Hepatocyte (in vitro differentiated cells): ENCODE data around the gene VAV2. TPM values are rescaled to one million over a fixed set of nuclear protein-coding genes. Genes with fewer than 3 reads are reported as not detected.

Source experiments
- DNase-seq: peaks from one replicate; pipeline ENCODE4 v3.0.0-alpha.2; 2016; ENCODE audit warnings: low spot score
- H2AFZ ChIP-seq: fragments of 200-600 bp; sonication (generic); 2 replicates; pipeline ENCODE4 v1.6.0; 2016; ENCODE audit warnings: antibody characterized with exemption, mild to moderate bottlenecking
- H3K27ac ChIP-seq: fragments of 200-600 bp; sonication (generic); 2 replicates; pipeline ENCODE4 v1.5.1; 2016; ENCODE audit warnings: mild to moderate bottlenecking
- H3K27me3 ChIP-seq: fragments of 200-600 bp; sonication (generic); 2 replicates; pipeline ENCODE4 v1.6.1; 2016
- H3K36me3 ChIP-seq: fragments of 200-600 bp; sonication (generic); replicated peaks from 2 replicates; pipeline ENCODE4 v1.5.1; 2016; ENCODE audit warnings: low read depth; ENCODE audit not compliant: insufficient read depth
- H3K4me1 ChIP-seq: fragments of 200-600 bp; sonication (generic); 2 replicates; pipeline ENCODE4 v1.5.1; 2016; ENCODE audit warnings: mild to moderate bottlenecking, moderate library complexity; ENCODE audit not compliant: insufficient read depth
- H3K4me2 ChIP-seq: fragments of 200-600 bp; sonication (generic); 2 replicates; pipeline ENCODE4 v1.6.0; 2016
- H3K4me3 ChIP-seq: fragments of 200-600 bp; sonication (generic); 2 replicates; pipeline ENCODE4 v1.5.1; 2016; ENCODE audit warnings: mild to moderate bottlenecking
- H3K79me2 ChIP-seq: fragments of 200-600 bp; sonication (generic); 2 replicates; pipeline ENCODE4 v1.6.0; 2017; ENCODE audit warnings: mild to moderate bottlenecking
- H3K9me2 ChIP-seq: fragments of 200-600 bp; sonication (generic); replicated peaks from 2 replicates; pipeline ENCODE4 v1.6.0; 2017; ENCODE audit warnings: mild to moderate bottlenecking; ENCODE audit not compliant: insufficient read depth
- H3K9me3 ChIP-seq: fragments of 200-600 bp; sonication (generic); 2 replicates; pipeline ENCODE4 v1.5.1; 2016; ENCODE audit warnings: low read depth, mild to moderate bottlenecking
- H4K20me1 ChIP-seq: fragments of 200-600 bp; sonication (generic); 2 replicates; pipeline ENCODE4 v1.6.0; 2016; ENCODE audit warnings: mild to moderate bottlenecking; ENCODE audit not compliant: insufficient read depth, poor library complexity, severe bottlenecking
- CTCF ChIP-seq: fragments of 200-600 bp; sonication (generic); IDR thresholded peaks from 2 replicates; pipeline ENCODE4 v1.5.1; 2016; ENCODE audit warnings: antibody characterized with exemption, mild to moderate bottlenecking; ENCODE audit not compliant: poor library complexity
- EZH2 ChIP-seq: fragments of 200-600 bp; sonication (generic); IDR thresholded peaks from 2 replicates; pipeline ENCODE4 v1.6.1; 2016; ENCODE audit warnings: antibody characterized with exemption, mild to moderate bottlenecking, borderline replicate concordance
- EZH2phosphoT487 ChIP-seq: fragments of 200-600 bp; sonication (generic); IDR thresholded peaks from one replicate; pipeline ENCODE4 v1.6.1; 2018; ENCODE audit warnings: antibody characterized with exemption, mild to moderate bottlenecking, low read depth, moderate library complexity; ENCODE audit not compliant: unreplicated experiment, severe bottlenecking
- WGBS: methylation state at CpG from one replicate; pipeline ENCODE4 v1.1.6; 2016; ENCODE audit warnings: low lambda C conversion rate; ENCODE audit errors: missing lambda C conversion rate; 5-methylcytosine and 5-hydroxymethylcytosine counted together
- polyA plus RNA-seq: library from polyadenylated mRNA; unstranded; fragments of >200 nt; fragmentation: Nextera tagmentation; extraction: Ambion mirVana; gene quantifications from 2 replicates; pipeline ENCODE4 v1.2.1, GENCODE V29; 2016
- total RNA-seq: library from RNA; depleted of rRNA; stranded (reverse); fragments of >200 nt; gene quantifications from 2 replicates; pipeline ENCODE4 v1.2.3, GENCODE V29; 2014

VAV2 gene
- total and polyA plus RNA-seq, 2 experiments from 2014 or later, result 24.9 to 27.7 TPM

- H3K4me1 ChIP-seq, result peaks cover 37% of the 10 kb centered on the region
- H2AFZ ChIP-seq, result no peak overlapping the region
- no peaks in the 10 kb centered on the region for H3K36me3 ChIP-seq
- no peaks in the 10 kb centered on the region for H3K9me3 ChIP-seq
- peak overlapping the region; percentile 91 for H3K27ac ChIP-seq
- peak overlapping the region; percentile 38 for H3K4me2 ChIP-seq
- no peak for DNase-seq
- no peaks in the 10 kb centered on the region for H3K9me2 ChIP-seq
- TF ChIP-seq EZH2phosphoT487, result no peak
- WGBS, result 64% methylated on average over 9 of the region's 9 CpGs
- peaks cover 19% of the 10 kb centered on the region for H4K20me1 ChIP-seq
- H3K4me3 ChIP-seq, result no peak overlapping the region
- peaks cover 89% of the 10 kb centered on the region for H3K79me2 ChIP-seq
- H3K27me3 ChIP-seq, result no peaks in the 10 kb centered on the region
Measured at GRCh38 chr9:133873461-133873891, 118.6 kb downstream of the VAV2 start.

- Histone ChIP-seq H3K4me1 (peaks cover 37% of the 10 kb centered on the region), H3K27ac (peak overlapping the region; percentile 91), H4K20me1 (peaks cover 16% of the 10 kb centered on the region), H3K9me2 (no peaks in the 10 kb centered on the region), H2AFZ (no peak overlapping the region), H3K79me2 (peaks cover 89% of the 10 kb centered on the region), H3K9me3 (no peaks in the 10 kb centered on the region), H3K4me3 (no peak overlapping the region), H3K4me2 (peak overlapping the region; percentile 38), H3K27me3 (no peaks in the 10 kb centered on the region), H3K36me3 (no peaks in the 10 kb centered on the region)
- DNase-seq, result no peak
- no peak for TF ChIP-seq EZH2phosphoT487
- WGBS, result 87% methylated on average over 7 of the region's 9 CpGs
Measured at GRCh38 chr9:133873009-133873408, 119.1 kb downstream of the VAV2 start.

GRCh38 chr9:133870598-133871595, 121.2 kb downstream of the VAV2 start:
- H3K4me3 ChIP-seq, result no peak overlapping the region
- H3K9me3 ChIP-seq, result no peaks in the 10 kb centered on the region
- H3K4me1 ChIP-seq, result peaks cover 37% of the 10 kb centered on the region
- H3K27ac ChIP-seq, result no peak overlapping the region
- H3K4me2 ChIP-seq, result no peak overlapping the region
- H3K36me3 ChIP-seq, result no peaks in the 10 kb centered on the region
- H4K20me1 ChIP-seq, result peaks cover 16% of the 10 kb centered on the region
- TF ChIP-seq EZH2 (no peak), CTCF (no peak), EZH2phosphoT487 (no peak)
- H3K27me3 ChIP-seq, result no peaks in the 10 kb centered on the region
- H2AFZ ChIP-seq, result no peak overlapping the region
- H3K9me2 ChIP-seq, result no peaks in the 10 kb centered on the region
- H3K79me2 ChIP-seq, result peaks cover 88% of the 10 kb centered on the region
- DNase-seq, result no peak
- WGBS, result 96% methylated on average over 8 of the region's 12 CpGs

- Histone ChIP-seq H3K79me2 (peaks cover 88% of the 10 kb centered on the region), H3K4me3 (no peak overlapping the region), H3K4me1 (peaks cover 30% of the 10 kb centered on the region), H2AFZ (no peak overlapping the region), H4K20me1 (peaks cover 9% of the 10 kb centered on the region), H3K4me2 (peak overlapping the region; percentile 38), H3K9me2 (no peaks in the 10 kb centered on the region), H3K27me3 (no peaks in the 10 kb centered on the region), H3K36me3 (no peaks in the 10 kb centered on the region), H3K27ac (peak overlapping the region; percentile 37), H3K9me3 (no peaks in the 10 kb centered on the region)
- peak; percentile 52 for DNase-seq
- 37% methylated on average over 19 of the region's 19 CpGs for WGBS
- TF ChIP-seq EZH2phosphoT487, result no peak
Measured at GRCh38 chr9:133869674-133870405, 122.3 kb downstream of the VAV2 start.
